Neural cell (in vitro differentiated cells): ENCODE measurements around the gene MAP4K3. TPM values are rescaled to one million over a fixed set of nuclear protein-coding genes. Genes with fewer than 3 reads are reported as not detected.

Source experiments
- H2AFZ ChIP-seq: fragments of 200-600, 300-800 bp; sonication (generic), shearing (Covaris generic); 2 replicates; pipeline ENCODE4 v1.6.0; 2014; ENCODE audit warnings: low read depth, mild to moderate bottlenecking, antibody characterized with exemption, low read length, moderate library complexity
- H3F3A ChIP-seq: fragments of 200-600 bp; shearing (Covaris generic); 2 replicates; pipeline ENCODE4 v1.6.1; 2016; ENCODE audit warnings: mild to moderate bottlenecking, moderate library complexity, mixed read lengths, antibody characterized with exemption, low read length; ENCODE audit not compliant: insufficient read depth, poor library complexity, severe bottlenecking
- H3K27ac ChIP-seq: fragments of 200-600, 300-800 bp; sonication (generic), shearing (Covaris generic); 2 replicates; pipeline ENCODE4 v1.5.1; 2014; ENCODE audit warnings: mild to moderate bottlenecking, low read length, moderate library complexity
- H3K27me3 ChIP-seq: fragments of 300-800, 200-600 bp; sonication (generic), shearing (Covaris generic); 2 replicates; pipeline ENCODE4 v1.6.0; 2014; ENCODE audit warnings: mild to moderate bottlenecking, low read depth, low read length, moderate library complexity; ENCODE audit not compliant: insufficient read depth
- H3K36me3 ChIP-seq: fragments of 300-800, 200-600 bp; sonication (generic), shearing (Covaris generic); 2 replicates; pipeline ENCODE4 v1.5.1; 2014; ENCODE audit warnings: mild to moderate bottlenecking, antibody characterized with exemption, low read length, moderate library complexity; ENCODE audit not compliant: insufficient read depth
- H3K4me2 ChIP-seq: fragments of 300-800, 200-600 bp; sonication (generic), shearing (Covaris generic); 2 replicates; pipeline ENCODE4 v1.6.0; 2014; ENCODE audit warnings: mild to moderate bottlenecking, low read length
- H3K4me3 ChIP-seq: fragments of 300-800, 200-600 bp; sonication (generic), shearing (Covaris generic); 2 replicates; pipeline ENCODE4 v1.5.1; 2014; ENCODE audit warnings: mild to moderate bottlenecking, low read length, moderate library complexity
- H3K79me2 ChIP-seq: fragments of 200-600 bp; shearing (Covaris generic); replicated peaks from 2 replicates; pipeline ENCODE4 v1.6.0; 2014; ENCODE audit warnings: mild to moderate bottlenecking, low read length, moderate library complexity; ENCODE audit not compliant: insufficient read depth
- H3K9ac ChIP-seq: fragments of 300-800, 200-600 bp; sonication (generic), shearing (Covaris generic); 2 replicates; pipeline ENCODE4 v1.6.1; 2016; ENCODE audit warnings: mild to moderate bottlenecking, low read length, mixed read lengths
- H3K9me2 ChIP-seq: fragments of 200-600 bp; shearing (Covaris generic); 2 replicates; pipeline ENCODE4 v1.6.1; 2016; ENCODE audit warnings: mild to moderate bottlenecking, low read length, mixed read lengths; ENCODE audit not compliant: insufficient read depth
- H3K9me3 ChIP-seq: fragments of 200-600, 300-800 bp; sonication (generic), shearing (Covaris generic); 2 replicates; pipeline ENCODE4 v1.6.1; 2016; ENCODE audit warnings: mild to moderate bottlenecking, mixed run types, low read length, moderate library complexity, mixed read lengths
- H4K20me1 ChIP-seq: fragments of 200-600 bp; shearing (Covaris generic); 2 replicates; pipeline ENCODE4 v1.6.1; 2016; ENCODE audit warnings: mild to moderate bottlenecking, mixed run types; ENCODE audit not compliant: insufficient read depth
- CTCF ChIP-seq: fragments of 450-650 bp; IDR thresholded peaks from 2 replicates; pipeline ENCODE4 v1.5.1; 2014; ENCODE audit warnings: antibody characterized with exemption, mild to moderate bottlenecking, moderate library complexity; ENCODE audit not compliant: poor library complexity, severe bottlenecking
- EP300 ChIP-seq: fragments of 450-650 bp; conservative IDR thresholded peaks from 2 replicates; pipeline ENCODE4 v1.6.1; 2014; ENCODE audit warnings: antibody characterized with exemption, mild to moderate bottlenecking, moderate library complexity; ENCODE audit not compliant: poor library complexity, severe bottlenecking
- EZH2 ChIP-seq: fragments of 200-600, 300-800 bp; shearing (Covaris generic), sonication (generic); IDR thresholded peaks from 2 replicates; pipeline ENCODE4 v1.6.1; 2014; ENCODE audit warnings: antibody characterized with exemption, low read length, borderline replicate concordance, mild to moderate bottlenecking; ENCODE audit not compliant: insufficient read depth, poor library complexity, severe bottlenecking
- MXI1 ChIP-seq: fragments of 450-650 bp; conservative IDR thresholded peaks from 2 replicates; pipeline ENCODE4 v1.6.1; 2014; ENCODE audit warnings: antibody characterized with exemption, mild to moderate bottlenecking; ENCODE audit not compliant: poor library complexity, severe bottlenecking
- POLR2AphosphoS5 ChIP-seq: IDR thresholded peaks from 2 replicates; pipeline ENCODE4 v1.6.1; 2012
- RAD21 ChIP-seq: fragments of 450-650 bp; conservative IDR thresholded peaks from 2 replicates; pipeline ENCODE4 v1.6.1; 2014; ENCODE audit warnings: antibody characterized with exemption, mild to moderate bottlenecking, moderate library complexity
- REST ChIP-seq: IDR thresholded peaks from 2 replicates; pipeline ENCODE4 v1.6.1; 2012; ENCODE audit warnings: borderline replicate concordance
- SMC3 ChIP-seq: fragments of 450-650 bp; conservative IDR thresholded peaks from 2 replicates; pipeline ENCODE4 v1.6.1; 2014; ENCODE audit warnings: antibody characterized with exemption, mild to moderate bottlenecking, moderate library complexity; ENCODE audit not compliant: poor library complexity
- TAF1 ChIP-seq: IDR thresholded peaks from 2 replicates; pipeline ENCODE4 v1.6.1; 2012; ENCODE audit warnings: low read depth
- polyA plus RNA-seq: library from polyadenylated mRNA; depleted of rRNA; stranded (reverse); fragments of >200 nt; gene quantifications from 2 replicates; pipeline ENCODE4 v1.2.3, GENCODE V29; 2014

Gene MAP4K3
- polyA plus RNA-seq, 1 donor from 2014 or later, result 105 TPM

- Histone ChIP-seq H3K9me2 (no peaks in the 10 kb centered on the region), H3K79me2 (no peaks in the 10 kb centered on the region), H3K9me3 (no peaks in the 10 kb centered on the region), H3K27me3 (no peaks in the 10 kb centered on the region), H3K27ac (no peak overlapping the region), H4K20me1 (no peaks in the 10 kb centered on the region), H3K36me3 (no peaks in the 10 kb centered on the region), H3K9ac (no peak overlapping the region), H3F3A (no peaks in the 10 kb centered on the region), H2AFZ (no peak overlapping the region), H3K4me2 (no peak overlapping the region), H3K4me3 (no peak overlapping the region)
- TF ChIP-seq POLR2AphosphoS5 (no peak), CTCF (no peak), MXI1 (no peak), TAF1 (no peak), EZH2 (no peak), RAD21 (no peak), SMC3 (no peak), EP300 (no peak), REST (no peak)
Measured at GRCh38 chr2:39218391-39218790, 218.7 kb downstream of the MAP4K3 start.

GRCh38 chr2:39217192-39217550 lies 219.9 kb downstream of the MAP4K3 start:
- Histone ChIP-seq H3F3A (no peaks in the 10 kb centered on the region), H3K4me3 (no peak overlapping the region), H4K20me1 (no peaks in the 10 kb centered on the region), H3K9me2 (no peaks in the 10 kb centered on the region), H3K4me2 (no peak overlapping the region), H3K36me3 (no peaks in the 10 kb centered on the region), H2AFZ (no peak overlapping the region), H3K9me3 (no peaks in the 10 kb centered on the region), H3K27ac (no peak overlapping the region), H3K79me2 (no peaks in the 10 kb centered on the region), H3K27me3 (no peaks in the 10 kb centered on the region), H3K9ac (no peak overlapping the region)
- TF ChIP-seq EZH2 (no peak), RAD21 (no peak), EP300 (no peak), CTCF (no peak), REST (no peak), MXI1 (no peak), TAF1 (no peak), SMC3 (no peak), POLR2AphosphoS5 (no peak)
